ENCODE measurements around the gene KCNT1. TPM values are rescaled to one million over a fixed set of nuclear protein-coding genes. Genes with fewer than 3 reads are reported as not detected.

The KCNT1 gene
- total RNA-seq, 1 experiment from 2014 or later = 0.68 TPM

GRCh38 chr9:135772702-135773493, 70.9 kb downstream of the KCNT1 start:
- H3K4me1 Mint-ChIP-seq = no peaks in the 10 kb centered on the region
- no peak overlapping the region for H3K27ac Mint-ChIP-seq
- no CpG with 5 or more reads among the region's 36 CpGs for WGBS (ENCODE audit: extremely low coverage, insufficient read length, low lambda C conversion rate)
- Histone ChIP-seq H3K23ac (ENCODE audit: insufficient read length, low read depth, low read length) (no peak overlapping the region), H3K14ac (ENCODE audit: insufficient read depth, low read length) (no peak overlapping the region; the same call in 1 of the 2 replicates), H4K8ac (replicated peaks; ENCODE audit: insufficient read length, low read depth, low read length) (no peak overlapping the region), H3K27ac (ENCODE audit: insufficient read length, low read depth, low read length) (no peak overlapping the region), H3K56ac (ENCODE audit: insufficient read length, low read depth, low read length) (no peak overlapping the region), H3K4me2 (ENCODE audit: insufficient read depth, insufficient read length, low read length) (no peak overlapping the region), H3K23me2 (ENCODE audit: insufficient read length, low read depth, low read length, poor library complexity, severe bottlenecking) (no peaks in the 10 kb centered on the region), H3T11ph (ENCODE audit: low read length) (no peak overlapping the region), H4K91ac (ENCODE audit: insufficient read length, low read depth, low read length) (no peak overlapping the region), H2AK5ac (ENCODE audit: insufficient read length, low read length) (no peak overlapping the region), H3K79me2 (ENCODE audit: insufficient read depth, low read length) (no peaks in the 10 kb centered on the region), H2AFZ (ENCODE audit: low read length) (no peak overlapping the region), H3K79me1 (ENCODE audit: insufficient read depth, low read depth, low read length, poor library complexity, severe bottlenecking) (no peaks in the 10 kb centered on the region), H4K20me1 (ENCODE audit: control insufficient read depth, insufficient read depth, insufficient read length) (peaks cover 2% of the 10 kb centered on the region), H3K27me3 (ENCODE audit: insufficient read depth, low read length) (no peaks in the 10 kb centered on the region), H2BK5ac (ENCODE audit: insufficient read length, low read length) (no peak overlapping the region), H4K5ac (ENCODE audit: insufficient read length, low read depth, low read length) (no peak overlapping the region), H2BK120ac (ENCODE audit: low read depth, low read length, poor library complexity, severe bottlenecking) (no peak overlapping the region), H3K9me3 (ENCODE audit: control insufficient read depth, low read depth, low read length) (no peaks in the 10 kb centered on the region), H3K9ac (ENCODE audit: extremely low read depth, insufficient read length, low read length) (no peak overlapping the region), H2BK12ac (ENCODE audit: insufficient read length, low read depth, low read length) (no peak overlapping the region), H3K18ac (ENCODE audit: insufficient read length, low read depth, low read length) (no peak overlapping the region), H2BK15ac (ENCODE audit: low read depth, low read length) (no peak overlapping the region), H3K4ac (ENCODE audit: low read depth, low read length) (no peak overlapping the region), H2BK20ac (ENCODE audit: low read depth, low read length, poor library complexity, severe bottlenecking) (no peak overlapping the region), H3K4me1 (ENCODE audit: insufficient read depth, low read length) (no peaks in the 10 kb centered on the region)
- H3K4me3 Mint-ChIP-seq = no peak overlapping the region
- H3K9me3 Mint-ChIP-seq = no peaks in the 10 kb centered on the region
- DNase-seq = no peak
- no peaks in the 10 kb centered on the region for H3K36me3 Mint-ChIP-seq (ENCODE audit: insufficient read depth in 1 of 3, low read depth in 3 of 3)
- no peaks in the 10 kb centered on the region for H3K27me3 Mint-ChIP-seq (ENCODE audit: low read depth)
- TF ChIP-seq CTCF (conservative IDR thresholded peaks at IDR 0.05) = no peak
